Kidney glomerular epithelial cell (primary cell): ENCODE data around the gene PNLIP.

Experiments
- DNase-seq: peaks from one replicate; lab custom pipeline; 2025; lab: John Stamatoyannopoulos, UW

Gene PNLIP

DNA sequence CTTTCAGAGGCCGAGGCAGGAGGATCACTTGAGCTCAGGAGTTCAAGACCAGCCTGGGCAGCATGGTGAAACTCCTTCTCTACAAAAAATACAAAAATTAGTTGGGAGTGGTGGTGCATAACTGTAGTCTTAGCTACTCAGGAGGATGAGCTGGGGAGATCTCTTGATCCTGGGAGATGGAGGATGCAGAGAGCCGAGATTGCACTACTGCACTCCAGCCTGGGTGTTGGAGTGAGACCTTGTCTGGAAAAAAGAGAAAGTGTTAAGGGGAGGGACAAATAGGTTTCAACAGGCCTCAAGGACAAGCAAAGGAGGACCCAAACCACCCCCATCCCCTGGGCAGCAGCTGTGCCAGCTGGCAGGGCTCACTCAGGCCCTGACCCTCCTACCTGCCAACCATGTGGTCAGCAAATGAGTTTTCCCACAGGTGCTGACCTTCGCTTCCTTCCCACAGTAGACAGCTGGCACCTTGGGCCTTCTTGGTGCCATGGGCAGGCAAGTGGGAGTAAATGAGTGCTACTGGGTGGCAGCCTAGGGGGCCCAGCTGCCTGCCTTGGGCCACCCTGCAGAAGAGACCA, 69.6 kb downstream of the PNLIP start:
- DNase-seq = no peak
